Caco-2 (cell line): Measurements from ENCODE around the gene CCDC73. TPM values are rescaled to one million over a fixed set of nuclear protein-coding genes. Genes with fewer than 3 reads are reported as not detected.

ENCODE experiments used
- BruUV-seq: library from RNA; stranded (reverse); fragments of 400-500 nt; replicated peaks from 2 replicates; lab custom pipeline; 2021; lab: Mats Ljungman, UMichigan
- CTCF ChIA-PET: fragments of 300-600 bp; sonication (Branson Sonifier 250); formaldehyde crosslinking; loops from one replicate; lab custom pipeline; 2022; ENCODE audit warnings: antibody characterized with exemption; lab: Charles Lee
- POLR2A ChIA-PET: fragments of 300-600 bp; sonication (Branson Sonifier 250); formaldehyde crosslinking; loops from one replicate; lab custom pipeline; 2022; ENCODE audit warnings: antibody characterized with exemption; lab: Charles Lee
- DNase-seq, 2 experiments: peaks; one replicate each; pipeline versions ENCODE4 v3.0.0 to v3.0.0-alpha.2; 2020 to 2022
- H3K27me3 ChIP-seq: replicated peaks from 2 replicates; pipeline ENCODE4 v1.6.0; 2011; ENCODE audit warnings: low read length; ENCODE audit not compliant: control insufficient read depth, insufficient read depth
- H3K36me3 ChIP-seq: 2 replicates; pipeline ENCODE4 v1.5.1; 2011; ENCODE audit warnings: low read length; ENCODE audit not compliant: control insufficient read depth, insufficient read depth
- H3K4me1 ChIP-seq: fragments of 250-450 bp; sonication (Bioruptor Pico); 2 replicates; pipeline ENCODE4 v1.5.1; 2020; ENCODE audit warnings: mild to moderate bottlenecking
- H3K4me3 ChIP-seq: 2 replicates; pipeline ENCODE4 v1.5.1; 2011; ENCODE audit warnings: low read depth, mild to moderate bottlenecking, control low read depth, low read length
- H3K9me3 ChIP-seq: fragments of 250-450 bp; sonication (Bioruptor Pico); 2 replicates; pipeline ENCODE4 v1.5.1; 2020; ENCODE audit warnings: mild to moderate bottlenecking, moderate library complexity
- H3K27ac Mint-ChIP-seq: one replicate; pipeline ENCODE4 v1.8.0; 2022; ENCODE audit warnings: mixed read lengths; ENCODE audit not compliant: unreplicated experiment
- H3K27me3 Mint-ChIP-seq: one replicate; pipeline ENCODE4 v1.8.0; 2022; ENCODE audit warnings: mixed read lengths; ENCODE audit not compliant: insufficient read depth, unreplicated experiment
- H3K36me3 Mint-ChIP-seq: one replicate; pipeline ENCODE4 v1.8.0; 2022; ENCODE audit warnings: mild to moderate bottlenecking, mixed read lengths; ENCODE audit not compliant: insufficient read depth, unreplicated experiment
- H3K4me1 Mint-ChIP-seq: one replicate; pipeline ENCODE4 v1.8.0; 2022; ENCODE audit warnings: low read depth, mixed read lengths; ENCODE audit not compliant: unreplicated experiment
- H3K4me3 Mint-ChIP-seq: one replicate; pipeline ENCODE4 v1.8.0; 2022; ENCODE audit warnings: mild to moderate bottlenecking, moderate library complexity, mixed read lengths; ENCODE audit not compliant: unreplicated experiment
- H3K9me3 Mint-ChIP-seq: one replicate; pipeline ENCODE4 v1.8.0; 2022; ENCODE audit warnings: mixed read lengths; ENCODE audit not compliant: unreplicated experiment
- CTCF ChIP-seq, 2 experiments: fragments of 200-600 bp in 1 of 2; IDR thresholded peaks; 1 replicate in 1 of 2; 2 replicates in 1 of 2; pipeline versions ENCODE4 v1.5.1 to v1.8.0; 2011 to 2022; ENCODE audit warnings: antibody characterized with exemption in 1 of 2, control low read depth in 1 of 2, inconsistent platforms in 1 of 2, low read depth in 1 of 2, low read length in 1 of 2, mild to moderate bottlenecking in 1 of 2, moderate library complexity in 1 of 2; ENCODE audit not compliant: insufficient read depth in 1 of 2, severe bottlenecking in 1 of 2, unreplicated experiment in 1 of 2
- intact Hi-C: fragments of 100-400 bp; cut with micrococcal nuclease; formaldehyde crosslinking; loops from one replicate; pipeline ENCODE4 v1.10.0; 2022; ENCODE audit not compliant: unreplicated experiment
- total RNA-seq: library from RNA; stranded (reverse); gene quantifications from 2 replicates; pipeline ENCODE4 v1.2.3, GENCODE V29; 2022

The CCDC73 gene
- total RNA-seq, 1 experiment from 2014 or later = not detected

- H3K27me3 Mint-ChIP-seq = no peaks in the 10 kb centered on the region
- Histone ChIP-seq H3K36me3 (no peaks in the 10 kb centered on the region), H3K4me3 (no peak overlapping the region), H3K9me3 (peaks cover 3% of the 10 kb centered on the region; the same call in 1 of the 2 replicates), H3K4me1 (peaks cover 8% of the 10 kb centered on the region; the same call in 1 of the 2 replicates), H3K27me3 (no peaks in the 10 kb centered on the region)
- BruUV-seq = no TSS peak
- intact Hi-C loops = loop anchor here (10.0 kb wide), 1 partner anchor 178 kb away; the partner anchor contains the start of gene CCDC73
- ChIA-PET CTCF (no interaction called here), POLR2A (no interaction called here)
- H3K36me3 Mint-ChIP-seq = no peaks in the 10 kb centered on the region
- no peak overlapping the region for H3K27ac Mint-ChIP-seq
- DNase-seq = no peak
- peaks cover 14% of the 10 kb centered on the region for H3K4me1 Mint-ChIP-seq
- TF ChIP-seq CTCF (IDR thresholded peaks at IDR 0.05; ENCODE audit: insufficient read depth in 1 of 2, low read depth in 1 of 2, low read length in 1 of 2, severe bottlenecking in 1 of 2, unreplicated experiment in 1 of 2) = no peak
- no peak overlapping the region for H3K4me3 Mint-ChIP-seq
- no peaks in the 10 kb centered on the region for H3K9me3 Mint-ChIP-seq
Measured at GRCh38 chr11:32616903-32617302, 177.6 kb downstream of the CCDC73 start.

- intact Hi-C loops = loop anchor here (1.0 to 10.0 kb wide), 3 partner anchors 179 to 292 kb away; partner anchors contain the start of gene CCDC73
- H3K36me3 ChIP-seq = no peaks in the 10 kb centered on the region
- no peak overlapping the region for H3K4me3 Mint-ChIP-seq
- H3K4me3 ChIP-seq = no peak overlapping the region
- H3K27me3 ChIP-seq = no peaks in the 10 kb centered on the region
- H3K27me3 Mint-ChIP-seq = no peaks in the 10 kb centered on the region
- no peaks in the 10 kb centered on the region for H3K9me3 Mint-ChIP-seq
- no TSS peak for BruUV-seq
- TF ChIP-seq CTCF (IDR thresholded peaks at IDR 0.05; ENCODE audit: insufficient read depth in 1 of 2, low read depth in 1 of 2, low read length in 1 of 2, severe bottlenecking in 1 of 2, unreplicated experiment in 1 of 2) = peak in 1 of 2 experiments; percentile 29
- H3K27ac Mint-ChIP-seq = no peak overlapping the region
- no peak for DNase-seq
- H3K36me3 Mint-ChIP-seq = no peaks in the 10 kb centered on the region
- ChIA-PET CTCF (interaction anchor here (1.0 kb wide), 1 partner anchor 292 kb away, joined by 4 read pairs; no protein-coding TSS in a partner anchor), POLR2A (no interaction called here)
- peaks cover 8% of the 10 kb centered on the region; the same call in 1 of the 2 replicates for H3K4me1 ChIP-seq
- H3K9me3 ChIP-seq = no peaks in the 10 kb centered on the region
- H3K4me1 Mint-ChIP-seq = peaks cover 14% of the 10 kb centered on the region
Measured at GRCh38 chr11:32615422-32615821, 179.0 kb downstream of the CCDC73 start.

GRCh38 chr11:32613500-32614151 lies 180.8 kb downstream of the CCDC73 start:
- H3K9me3 Mint-ChIP-seq = peaks cover 13% of the 10 kb centered on the region
- TF ChIP-seq CTCF (IDR thresholded peaks at IDR 0.05; ENCODE audit: insufficient read depth in 1 of 2, low read depth in 1 of 2, low read length in 1 of 2, severe bottlenecking in 1 of 2, unreplicated experiment in 1 of 2) = no peak
- Histone ChIP-seq H3K4me3 (no peak overlapping the region), H3K27me3 (no peaks in the 10 kb centered on the region), H3K9me3 (no peaks in the 10 kb centered on the region), H3K4me1 (peaks cover 8% of the 10 kb centered on the region; the same call in 1 of the 2 replicates), H3K36me3 (no peaks in the 10 kb centered on the region)
- H3K27ac Mint-ChIP-seq = no peak overlapping the region
- POLR2A ChIA-PET = no interaction called here
- BruUV-seq = no TSS peak
- peaks cover 6% of the 10 kb centered on the region for H3K36me3 Mint-ChIP-seq
- DNase-seq = no peak
- CTCF ChIA-PET = no interaction called here
- intact Hi-C loops = loop anchor here (10.0 kb wide), 1 partner anchor 181 kb away; the partner anchor contains the start of gene CCDC73
- no peak overlapping the region for H3K4me3 Mint-ChIP-seq
- no peaks in the 10 kb centered on the region for H3K27me3 Mint-ChIP-seq
- H3K4me1 Mint-ChIP-seq = peaks cover 14% of the 10 kb centered on the region
